Stimulated activated CD8-positive, alpha-beta memory T cell treated with anti-CD3 and anti-CD28 coated beads, Interleukin-4, amount 100 ng/mL, for 4 hours (primary cell): ENCODE data around the gene MYO18A.
A peak's percentile ranks its signal among the peaks of the same experiment; 100 is the strongest.

Experiments used
- DNase-seq, 2 donors: peaks; one replicate each; pipeline ENCODE4 v3.0.0-alpha.2; 2020; ENCODE audit warnings: low read depth in 2 of 2, low spot score in 1 of 2

MYO18A gene

DNA sequence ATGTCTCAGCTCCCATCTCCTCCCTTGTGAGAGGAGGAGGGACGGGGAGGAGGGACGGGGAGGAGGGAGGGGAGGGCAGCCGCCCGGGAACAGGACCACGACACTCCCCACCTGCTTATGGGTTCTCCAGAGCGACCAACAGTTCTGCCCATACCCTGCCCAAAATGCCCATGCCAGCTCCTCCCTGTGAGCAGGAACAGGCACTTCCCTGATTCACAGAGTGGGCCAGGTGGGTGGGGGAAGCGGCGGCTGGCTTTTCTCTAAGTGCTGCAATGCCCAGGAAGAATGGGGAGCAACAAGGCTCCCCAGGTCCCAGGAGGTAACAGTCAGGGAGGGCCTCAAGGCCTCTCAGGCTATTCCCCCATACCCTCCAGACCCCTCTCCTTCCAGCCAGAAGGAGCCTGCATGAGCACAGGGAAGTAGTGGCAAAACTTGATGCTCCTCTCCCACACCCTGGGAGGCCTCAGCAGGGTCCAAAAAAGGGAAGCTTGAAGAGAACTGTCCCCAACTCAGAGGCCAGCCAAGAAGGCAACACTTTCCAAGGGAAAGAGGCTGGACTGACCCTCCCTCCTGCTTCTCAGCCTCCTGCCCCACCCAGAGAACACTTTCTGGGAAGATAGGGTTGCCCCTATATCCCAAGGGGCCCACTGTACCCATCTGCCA is 53.8 kb downstream of the MYO18A start:
- DNase-seq, result no peak

DNA sequence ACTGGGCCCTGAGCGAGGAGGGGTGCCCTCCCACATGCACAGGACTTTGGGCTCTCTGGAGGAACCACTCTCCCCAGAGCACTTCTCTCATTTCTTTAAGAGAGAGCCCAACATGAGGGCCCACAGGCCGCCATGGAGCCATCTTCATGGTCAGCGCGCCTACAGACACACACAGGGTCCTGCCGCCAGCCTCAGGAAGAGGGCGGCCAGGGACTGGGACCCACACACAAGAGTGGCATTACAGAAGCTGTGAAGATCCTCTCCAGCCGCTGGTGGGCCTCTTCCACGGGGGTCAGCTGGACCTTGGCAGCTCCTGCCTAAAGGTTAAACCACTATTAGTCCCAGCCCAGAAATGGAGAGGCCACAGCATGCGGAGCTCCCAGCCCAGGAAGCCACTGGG is 54.5 kb downstream of the MYO18A start:
- DNase-seq, result no peak

GRCh38 chr17:29124925-29125273 is 55.3 kb downstream of the MYO18A start:
- DNase-seq, result no peak

DNA sequence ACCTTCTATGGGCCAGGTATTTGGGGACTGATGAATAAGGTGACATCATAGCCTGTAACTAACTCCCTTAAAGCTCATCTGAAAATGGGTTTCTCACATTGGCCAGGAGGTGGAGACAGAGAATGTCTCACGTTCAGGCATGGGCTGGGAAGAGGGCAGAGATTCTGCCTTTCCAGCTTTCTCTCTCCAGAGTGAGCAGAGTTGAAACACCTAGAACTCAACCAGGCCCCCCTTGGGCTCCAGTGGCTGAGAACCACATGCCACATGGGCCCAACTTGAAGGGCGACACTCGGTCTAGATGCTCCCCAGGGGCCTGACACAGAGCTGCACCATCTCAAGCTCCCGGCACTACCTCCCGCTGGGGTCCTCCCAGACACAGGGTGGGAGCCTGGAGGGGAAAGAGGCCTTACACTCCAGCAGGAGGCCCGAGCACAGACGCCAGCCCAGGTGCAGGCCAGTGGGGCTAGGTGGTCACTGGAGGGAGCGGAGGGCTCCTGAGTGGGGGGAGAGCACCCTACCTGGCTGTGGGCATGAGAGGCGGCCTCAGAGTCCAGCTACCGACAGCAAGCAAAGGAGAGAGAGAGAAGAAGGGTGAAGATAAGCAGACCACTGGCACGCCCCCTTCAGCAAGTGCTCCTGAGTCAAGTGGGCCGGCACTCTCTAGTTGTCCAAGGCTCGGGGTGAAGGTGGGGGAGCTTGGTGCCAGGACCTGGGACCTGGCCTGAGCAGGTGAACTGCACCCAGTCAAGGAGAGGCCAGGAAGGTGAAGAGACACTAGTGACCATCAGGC is 55.9 kb downstream of the MYO18A start:
- no peak for DNase-seq

GRCh38 chr17:29123111-29123510 is 57.1 kb downstream of the MYO18A start:
- no peak for DNase-seq

- no peak for DNase-seq
These were observed 58.8 kb downstream of the MYO18A start for GRCh38 chr17:29121442-29121841.

DNA sequence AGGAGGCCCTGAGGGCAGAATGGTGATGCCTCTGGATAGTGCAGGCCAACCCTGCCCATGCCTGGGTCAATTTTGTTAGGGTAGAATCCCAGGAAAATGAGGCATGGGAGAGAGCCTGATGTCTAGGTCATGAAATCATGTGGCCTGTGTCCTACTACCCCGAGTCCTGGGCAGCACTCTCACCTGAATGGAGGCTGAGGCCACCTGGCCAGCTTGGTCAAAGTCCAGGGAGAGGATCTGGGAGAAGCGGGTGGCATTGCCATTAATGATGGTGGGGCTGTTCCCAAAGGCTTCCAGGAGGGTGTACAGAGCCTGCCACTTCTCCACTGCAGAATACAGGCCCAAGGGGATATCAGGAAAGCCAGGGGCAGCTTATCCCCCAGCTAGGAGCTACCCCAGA is 59.8 kb downstream of the MYO18A start:
- no peak for DNase-seq

- DNase-seq, result no peak
These were observed 60.9 kb downstream of the MYO18A start for GRCh38 chr17:29119265-29119664.

- peak; percentile 51 to 58 for DNase-seq
These were observed 63.1 kb downstream of the MYO18A start for GRCh38 chr17:29116804-29117753.

- DNase-seq, result no peak
These were observed 64.0 kb downstream of the MYO18A start for GRCh38 chr17:29115961-29116803.

DNA sequence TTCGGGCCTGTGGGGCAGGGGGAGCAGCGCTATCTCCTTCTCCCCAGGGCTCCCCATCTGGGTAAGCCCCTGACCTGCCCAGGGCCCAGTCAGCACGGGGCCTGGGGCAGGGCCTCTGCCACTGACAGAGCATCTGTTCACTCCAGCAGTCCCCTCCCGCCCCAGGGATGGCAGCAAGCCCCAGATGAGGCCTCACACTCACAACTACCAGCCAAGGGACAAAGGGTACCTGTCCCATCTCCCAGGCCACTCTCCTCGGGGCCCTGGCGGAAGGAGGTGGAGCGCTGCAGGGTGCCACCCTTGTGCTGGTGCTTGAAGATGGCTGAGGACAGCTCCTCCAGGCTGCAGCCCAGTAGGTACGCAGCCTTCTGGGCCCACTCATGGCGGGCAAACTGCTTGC is 64.8 kb downstream of the MYO18A start:
- DNase-seq, result no peak

GRCh38 chr17:29114141-29114540 is 66.1 kb downstream of the MYO18A start:
- no peak for DNase-seq

- DNase-seq, result no peak
These were observed 66.9 kb downstream of the MYO18A start for GRCh38 chr17:29113334-29113733.

DNA sequence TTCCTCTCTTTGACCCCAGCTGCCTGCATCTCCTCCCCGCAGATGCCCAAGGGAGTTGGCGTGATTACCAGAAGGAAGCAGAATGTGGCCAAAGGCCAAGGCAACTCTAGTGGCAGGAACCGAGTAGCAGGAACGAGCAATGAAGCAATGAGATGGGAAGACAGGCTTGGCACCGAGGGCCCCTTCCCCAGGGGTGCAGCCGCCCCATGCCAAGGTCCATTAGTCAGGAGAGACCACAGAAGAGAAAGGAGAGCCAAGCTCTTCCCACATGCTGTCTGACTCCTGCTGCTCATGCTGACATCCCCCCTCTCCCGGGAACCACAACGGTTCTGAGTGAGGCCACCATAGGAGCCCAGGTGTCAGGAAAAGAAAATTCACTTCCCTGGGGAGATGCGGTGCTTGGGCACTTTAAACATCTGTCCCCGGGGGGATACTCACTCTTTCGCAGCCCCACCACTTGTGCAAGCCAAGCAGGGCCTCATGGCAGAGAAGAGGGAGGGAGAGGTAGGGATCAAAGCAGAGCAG is 67.4 kb downstream of the MYO18A start:
- DNase-seq, result no peak

DNA sequence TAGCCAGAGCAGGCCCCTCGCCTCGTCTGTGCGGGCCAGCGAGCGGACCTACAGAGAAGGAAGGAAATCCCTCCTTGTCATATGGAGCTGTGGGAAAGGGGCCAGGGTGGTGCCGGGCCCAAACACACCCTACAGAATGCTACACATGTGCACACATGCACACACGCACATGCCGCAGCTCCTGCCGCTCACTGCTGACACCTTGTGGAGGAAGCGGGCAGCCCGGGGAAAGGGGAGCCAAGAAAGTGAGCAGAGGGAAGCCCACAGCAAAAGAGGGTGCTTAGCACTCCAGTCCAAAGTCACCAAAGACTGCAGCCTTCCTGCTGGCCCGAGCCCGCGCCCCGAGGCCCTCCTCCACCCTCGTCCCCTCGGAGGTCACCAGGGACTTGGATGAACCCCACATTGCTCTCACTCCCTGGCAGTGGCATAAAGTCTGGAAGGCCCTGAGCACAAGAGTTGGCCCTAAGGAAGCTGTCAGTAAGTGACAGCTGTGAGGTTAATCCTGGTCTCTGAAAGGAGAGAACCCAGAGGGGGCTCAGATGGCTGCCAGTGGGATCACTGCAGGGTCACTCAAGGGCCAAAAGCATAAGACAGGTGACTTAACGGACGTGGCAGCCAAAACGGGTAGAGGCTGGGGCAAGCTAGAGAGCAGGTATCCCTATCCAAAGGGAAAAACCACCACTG is 68.2 kb downstream of the MYO18A start:
- DNase-seq, result peak; percentile 28 to 57

- DNase-seq, result no peak
These were observed 69.8 kb downstream of the MYO18A start for GRCh38 chr17:29110372-29110757.

DNA sequence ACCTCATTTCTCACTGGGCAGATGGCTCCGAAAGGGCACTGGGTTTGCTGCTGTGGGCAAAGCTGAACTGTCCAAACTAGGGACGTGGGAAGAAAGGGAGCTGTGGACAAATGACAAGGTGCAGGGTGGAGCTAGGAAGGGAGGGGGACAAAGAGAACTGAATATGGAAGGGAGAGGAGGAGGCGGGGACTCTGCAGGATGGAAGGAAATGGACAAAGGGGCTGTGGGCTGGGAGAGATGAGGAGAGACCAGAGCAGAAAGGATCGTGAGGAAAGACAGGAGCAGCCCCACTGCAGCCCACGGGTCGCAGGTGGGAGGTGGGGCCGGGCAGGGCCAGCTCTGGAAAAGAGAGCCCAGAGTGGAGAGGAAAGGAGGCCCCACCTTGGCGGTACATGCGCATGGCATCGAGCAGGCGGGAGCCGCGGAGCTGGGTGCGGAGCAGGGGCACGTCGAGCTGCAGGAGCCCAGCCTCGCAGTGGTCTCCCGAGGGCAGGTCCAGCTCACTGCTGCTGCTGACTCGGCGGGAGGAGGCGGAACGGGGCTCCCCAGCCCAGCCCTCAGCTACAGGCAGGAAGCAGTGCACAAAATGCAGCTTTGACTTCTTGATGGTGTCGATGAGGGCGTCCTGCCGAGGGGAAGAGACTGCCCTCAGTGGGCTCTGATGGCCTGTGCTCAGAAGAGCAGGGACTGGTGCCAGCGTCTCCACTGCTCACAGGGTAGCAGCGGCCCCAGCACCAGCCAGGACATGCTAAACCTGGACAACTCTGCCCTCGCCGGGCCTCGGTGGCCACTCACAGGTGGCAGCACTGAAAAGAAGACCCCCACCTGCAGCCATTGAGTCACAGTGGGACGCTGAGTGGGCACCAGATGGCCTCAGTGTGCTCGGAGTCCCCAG is 70.5 kb downstream of the MYO18A start:
- DNase-seq, result no peak

DNA sequence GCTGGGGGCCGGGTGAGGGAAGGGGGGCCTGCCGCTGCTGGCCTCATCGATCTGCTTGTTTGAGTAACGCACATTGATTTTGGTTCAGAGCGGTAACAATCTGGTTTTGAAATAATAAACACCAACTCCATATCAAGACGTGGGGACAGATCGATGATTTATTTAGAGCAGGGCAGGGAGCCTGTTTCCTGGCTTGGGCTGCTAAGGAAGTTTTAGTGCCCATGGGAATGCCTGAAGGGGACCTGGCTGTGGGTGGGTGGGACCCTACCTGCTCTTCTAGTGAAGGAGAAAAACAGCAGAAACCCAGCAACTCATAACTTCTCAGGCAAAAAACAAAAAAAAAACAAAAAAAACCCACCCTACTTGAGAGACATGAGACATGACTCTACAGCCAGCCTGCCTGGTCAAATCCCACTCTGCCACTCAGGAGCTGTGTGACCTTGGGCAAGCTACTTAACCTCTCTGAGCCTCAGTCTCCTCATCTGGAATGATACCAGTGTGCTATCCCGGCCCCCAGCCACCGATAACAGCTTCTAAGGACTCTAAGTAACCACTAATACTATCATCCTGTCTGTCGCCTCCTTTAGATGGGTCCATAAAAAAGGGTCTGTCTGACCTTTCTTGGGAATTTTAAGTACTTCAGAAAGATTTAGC is 71.2 kb downstream of the MYO18A start:
- DNase-seq, result no peak
